ENCODE measurements around the gene IRS2.

Gene IRS2

GRCh38 chr13:109725995-109726637 is 60.3 kb downstream of the IRS2 start:
- DNase-seq, result no peak

GRCh38 chr13:109725297-109725696 is 61.1 kb downstream of the IRS2 start:
- no peak for DNase-seq

- no peak for DNase-seq
Observed at GRCh38 chr13:109724603-109725002, 61.8 kb downstream of the IRS2 start.

- no peak for DNase-seq
Observed at GRCh38 chr13:109723046-109723445, 63.3 kb downstream of the IRS2 start.

GRCh38 chr13:109722068-109722467 is 64.3 kb downstream of the IRS2 start:
- no peak for DNase-seq

- DNase-seq, result no peak
Observed at GRCh38 chr13:109720758-109721184, 65.6 kb downstream of the IRS2 start.

GRCh38 chr13:109719962-109720646 is 66.3 kb downstream of the IRS2 start:
- no peak for DNase-seq

GRCh38 chr13:109718726-109719125 is 67.7 kb downstream of the IRS2 start:
- DNase-seq, result no peak

GRCh38 chr13:109717686-109718085 is 68.7 kb downstream of the IRS2 start:
- no peak for DNase-seq

GRCh38 chr13:109715902-109716301 is 70.5 kb downstream of the IRS2 start:
- DNase-seq, result peak; percentile 48

GRCh38 chr13:109713681-109714080 is 72.7 kb downstream of the IRS2 start:
- DNase-seq, result no peak

GRCh38 chr13:109712124-109712722 is 74.2 kb downstream of the IRS2 start:
- no peak for DNase-seq

GRCh38 chr13:109707742-109708617 is 78.4 kb downstream of the IRS2 start:
- no peak for DNase-seq

- no peak for DNase-seq
Observed at GRCh38 chr13:109707044-109707741, 79.2 kb downstream of the IRS2 start.

- DNase-seq, result no peak
Observed at GRCh38 chr13:109706015-109706715, 80.2 kb downstream of the IRS2 start.

- peak; percentile 16 for DNase-seq
Observed at GRCh38 chr13:109704771-109705635, 81.4 kb downstream of the IRS2 start.

GRCh38 chr13:109703250-109703649 is 83.1 kb downstream of the IRS2 start:
- no peak for DNase-seq

Measured in SIG-M5 (cell line).